SHP77 treated with DMSO at 0.1 percent for 48 hours (cell line): ENCODE data around the gene TBL2.
"Not testable (repeated sequence)": the region's sequence is repeated elsewhere in the genome, so short reads cannot be mapped to it uniquely, and the experiment has no call there.

Experiments used
- DNase-seq: peaks from one replicate; lab custom pipeline; 2025; lab: John Stamatoyannopoulos, UW

TBL2 gene

DNA sequence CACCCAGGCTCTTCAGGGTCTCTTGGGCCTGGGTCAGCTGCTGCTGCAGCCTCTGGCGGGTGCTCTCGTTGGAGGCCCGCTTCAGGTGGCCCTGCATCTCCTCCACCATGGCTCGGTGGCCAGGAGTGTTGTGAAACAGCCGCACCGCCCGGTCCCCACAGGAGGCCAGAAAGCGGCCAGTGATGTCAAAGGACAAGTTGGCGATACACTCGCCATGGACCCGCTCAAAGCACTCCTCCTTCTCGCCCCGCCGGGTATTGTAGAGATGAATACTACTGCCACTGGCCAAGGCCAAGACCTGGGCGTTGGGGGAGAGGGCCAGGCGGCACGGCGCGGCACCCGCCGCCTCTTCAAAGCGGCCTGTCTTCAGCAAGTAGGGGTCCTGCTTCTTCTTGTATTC is 7.9 kb downstream of the TBL2 start:
- DNase-seq = no peak

DNA sequence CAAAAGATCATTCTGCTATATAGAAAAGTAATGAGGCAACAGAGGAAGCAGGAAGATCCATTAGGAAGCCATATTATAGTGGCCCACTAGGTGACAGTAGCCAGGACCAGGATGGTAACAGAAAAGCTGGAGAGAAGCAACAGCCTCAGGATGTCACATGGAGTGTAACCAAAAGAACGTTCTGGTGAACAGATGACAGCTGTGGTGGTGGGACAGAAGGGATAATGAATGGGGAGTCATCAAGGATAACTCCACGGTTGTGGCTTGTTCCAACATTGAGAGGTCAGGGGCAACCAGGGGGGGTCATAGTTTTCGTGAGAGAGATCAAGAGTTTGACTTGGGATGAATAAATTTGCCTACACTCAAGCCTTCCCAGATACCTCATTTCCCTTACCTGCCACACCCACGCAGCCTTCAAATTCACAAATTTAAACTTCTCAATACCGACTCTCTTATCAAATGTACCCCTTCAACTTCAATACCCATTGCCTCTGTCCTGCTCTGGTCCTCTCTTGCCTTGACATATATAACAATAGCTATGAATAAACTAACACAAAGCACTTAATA is 9.3 kb downstream of the TBL2 start:
- DNase-seq = no peak

DNA sequence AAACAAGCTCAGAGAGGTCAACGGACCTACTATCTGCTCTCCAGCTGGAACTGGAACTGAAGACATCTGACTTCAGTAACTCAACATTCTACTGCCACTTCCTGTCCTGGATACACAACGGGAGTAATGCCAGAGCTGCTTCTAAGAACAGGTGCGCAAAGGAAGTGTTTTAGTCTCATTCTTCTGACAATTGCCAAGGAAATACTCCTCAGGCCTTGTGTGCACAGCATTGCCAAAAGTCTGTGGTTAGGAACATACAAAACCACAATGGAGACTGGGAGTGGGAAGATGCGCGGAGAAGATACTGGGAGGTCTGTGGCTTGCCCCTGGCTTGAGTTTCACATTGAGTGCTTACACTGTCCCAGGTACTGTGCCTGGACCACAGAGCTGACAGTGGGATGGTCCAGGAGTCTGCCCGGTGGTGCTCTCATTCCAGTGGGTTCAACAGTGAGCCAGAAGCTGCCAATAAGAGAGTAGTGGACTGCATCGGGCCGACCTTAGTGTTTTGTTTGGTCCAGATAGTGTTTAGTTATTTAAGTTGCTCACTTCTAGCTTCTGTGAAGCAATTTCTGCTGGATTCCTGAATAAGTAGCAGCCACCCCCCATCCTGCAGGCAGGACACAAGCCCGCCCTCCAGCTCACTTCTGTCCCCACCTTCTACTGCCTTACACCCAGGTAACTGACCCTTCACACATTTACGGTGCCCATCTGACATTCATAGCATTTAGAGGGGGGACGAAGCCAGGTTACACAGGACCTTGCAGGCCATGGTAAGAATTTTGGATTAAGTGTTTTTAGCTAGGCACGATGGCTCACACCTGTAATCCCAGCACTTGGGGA is 10.3 kb downstream of the TBL2 start:
- no peak for DNase-seq

DNA sequence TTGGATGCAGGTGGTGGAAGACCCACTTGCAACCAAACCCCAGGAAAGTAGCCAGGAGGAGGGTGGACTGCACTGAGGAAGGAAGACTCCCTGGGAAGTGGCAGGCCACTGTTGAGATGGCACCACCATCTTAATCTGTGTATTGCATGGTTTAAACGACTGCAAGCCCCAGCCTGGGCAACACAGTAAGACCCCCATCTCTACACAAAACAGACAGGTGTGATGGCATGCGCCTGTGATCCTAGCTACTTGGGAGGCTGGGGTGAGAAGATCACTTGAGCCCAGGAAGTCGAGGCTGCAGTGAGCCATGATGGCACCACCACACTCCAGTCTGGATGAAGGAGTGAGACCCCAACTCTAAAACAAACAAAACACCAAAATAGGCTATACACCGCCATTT is 11.2 kb downstream of the TBL2 start:
- no peak for DNase-seq

DNA sequence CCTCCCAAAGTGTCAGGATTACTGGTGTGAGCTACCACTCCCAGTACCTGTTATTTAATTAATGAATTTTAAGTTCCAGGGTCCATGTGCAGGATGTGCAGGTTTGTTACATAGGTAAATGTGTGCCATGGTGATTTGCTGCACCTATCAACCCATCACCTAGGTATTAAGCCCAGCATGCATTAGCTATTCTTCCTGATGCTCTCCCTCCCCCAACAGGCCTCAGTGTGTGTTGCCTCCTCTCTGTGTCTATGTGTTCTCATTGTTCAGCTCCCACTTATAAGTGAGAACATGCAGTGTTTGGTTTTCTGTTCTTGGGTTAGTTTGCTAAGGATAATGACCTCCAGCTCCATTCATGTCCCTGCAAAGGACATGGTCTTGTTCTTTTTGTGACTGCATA is 11.9 kb downstream of the TBL2 start:
- DNase-seq = not testable (repeated sequence)

DNA sequence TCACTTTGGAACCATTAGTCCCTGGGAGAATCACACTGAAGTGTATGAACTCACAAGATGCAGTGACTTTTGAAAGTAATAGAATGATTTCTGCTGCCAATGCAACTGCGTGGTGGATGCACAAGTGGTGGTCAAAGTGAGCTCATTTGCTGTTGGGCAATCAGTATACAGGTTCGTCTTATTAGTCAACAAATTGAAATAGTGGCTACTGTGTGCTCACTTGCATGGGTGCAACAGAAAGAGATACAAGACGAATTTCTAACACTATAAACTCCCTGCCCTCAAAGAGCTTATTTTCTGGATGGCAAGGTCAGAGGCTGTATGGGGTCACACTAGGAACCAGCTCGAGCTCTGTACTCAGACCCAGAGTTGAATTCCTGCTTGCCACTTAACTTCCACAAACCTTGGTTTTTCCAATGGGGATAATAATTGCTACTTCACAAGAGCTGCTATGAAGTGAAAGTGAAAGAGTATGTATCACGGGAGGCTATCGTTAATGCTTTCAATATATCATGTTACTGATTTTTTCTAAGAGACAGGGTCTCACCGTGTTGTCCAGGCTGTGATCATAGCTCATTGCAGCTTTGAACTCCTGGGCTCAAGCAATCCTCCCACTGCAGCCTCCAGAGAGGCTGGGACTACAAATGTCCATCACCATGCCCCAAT is 12.6 kb downstream of the TBL2 start:
- no peak for DNase-seq

DNA sequence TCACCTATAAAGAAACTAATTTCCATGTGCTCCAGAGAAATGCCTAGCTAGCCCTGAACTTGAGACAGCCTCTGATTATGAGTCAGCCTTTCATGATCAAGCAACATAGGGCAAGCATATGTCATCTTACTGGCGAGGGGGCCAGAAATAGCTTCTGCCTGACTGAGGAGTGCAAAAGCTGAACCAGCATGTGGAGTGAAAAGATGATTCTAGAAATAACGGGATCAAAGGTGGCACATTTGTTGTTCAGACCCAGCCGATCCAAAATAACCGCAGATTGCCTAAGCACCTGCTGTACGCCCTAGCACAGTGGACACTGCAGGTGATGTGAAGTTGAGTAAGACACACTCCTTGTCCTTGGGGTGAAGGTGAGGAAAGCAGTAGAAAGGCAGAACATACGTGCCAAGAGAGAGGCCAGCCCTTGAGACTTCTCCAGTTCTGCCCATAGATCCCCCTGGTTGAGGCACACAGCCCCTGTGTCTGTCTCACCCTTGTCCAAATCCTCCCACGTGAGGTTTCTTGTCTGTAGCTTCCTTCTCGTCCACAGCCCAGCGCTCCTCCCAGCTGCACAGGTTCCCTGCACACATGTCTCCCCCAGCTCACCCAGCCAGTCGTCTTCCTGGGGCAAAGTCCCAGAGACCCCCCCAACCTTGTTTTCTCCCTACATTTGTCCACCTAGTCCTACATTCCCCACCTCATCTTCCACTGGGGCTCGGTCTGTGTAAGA is 18.1 kb downstream of the TBL2 start:
- DNase-seq = no peak

DNA sequence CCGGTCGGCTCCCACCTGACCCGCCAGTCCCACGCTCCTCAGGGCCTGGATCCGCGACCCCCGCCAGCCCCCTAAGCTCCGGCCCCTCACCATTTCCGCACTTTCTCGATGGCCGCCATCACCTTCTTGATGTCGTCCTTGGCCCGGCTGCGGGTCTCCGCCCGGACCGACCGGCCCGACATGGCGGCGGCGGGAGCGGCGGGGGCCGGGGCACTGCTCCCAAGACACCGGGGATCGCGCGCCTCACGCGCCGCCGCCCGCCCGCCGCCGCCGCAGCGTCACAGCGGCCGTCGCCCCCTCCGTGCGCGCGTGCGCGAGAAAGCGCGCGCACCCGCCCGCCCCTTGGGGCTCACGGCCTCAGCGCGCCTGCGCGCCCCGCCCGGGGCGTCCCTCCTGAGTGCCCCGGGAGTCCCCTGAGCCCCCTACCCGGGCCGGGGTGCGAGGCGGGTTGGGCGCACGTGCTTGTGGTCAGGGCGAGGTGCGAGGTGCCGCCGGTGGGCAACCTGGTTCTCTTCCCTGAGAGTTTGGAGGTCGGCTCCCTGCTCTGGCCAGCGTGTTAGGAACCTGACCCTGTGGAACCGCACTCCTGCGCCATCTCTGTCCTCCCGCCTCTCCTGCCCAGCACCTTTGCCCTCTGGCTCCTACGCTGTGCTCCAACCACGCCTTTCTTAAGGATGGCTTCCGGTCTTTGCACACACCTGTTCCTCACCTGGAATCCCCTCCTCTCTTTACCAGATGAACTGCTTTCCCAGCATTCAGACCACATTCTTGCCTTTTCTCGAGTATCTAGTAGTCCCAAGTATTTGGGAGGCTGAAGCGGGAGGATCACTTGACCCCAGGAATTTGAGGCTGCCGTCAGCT is 20.8 kb downstream of the TBL2 start, which contains the start of gene BCL7B:
Gene BCL7B, minus strand, starts transcription at position 294 of the 861 bp plus-strand sequence. Its CDS starts 112 bp downstream, at position 182.
- DNase-seq = peak; percentile 26

DNA sequence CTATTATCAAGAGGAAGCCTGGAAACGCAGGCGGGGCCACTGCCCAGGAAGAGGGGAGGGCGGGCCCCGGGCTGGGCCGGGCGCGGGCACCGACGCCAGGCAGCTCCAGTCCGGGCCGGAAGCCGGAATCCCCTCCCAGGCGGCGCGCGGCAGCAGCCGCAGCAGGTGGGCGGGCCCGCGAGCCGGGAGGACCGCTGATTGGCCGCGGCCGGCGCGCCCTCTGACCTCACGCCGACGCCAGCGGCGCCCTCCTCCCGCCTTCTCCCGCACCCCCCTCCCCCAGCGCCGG is 21.3 kb downstream of the TBL2 start:
- DNase-seq = peak; percentile 72

DNA sequence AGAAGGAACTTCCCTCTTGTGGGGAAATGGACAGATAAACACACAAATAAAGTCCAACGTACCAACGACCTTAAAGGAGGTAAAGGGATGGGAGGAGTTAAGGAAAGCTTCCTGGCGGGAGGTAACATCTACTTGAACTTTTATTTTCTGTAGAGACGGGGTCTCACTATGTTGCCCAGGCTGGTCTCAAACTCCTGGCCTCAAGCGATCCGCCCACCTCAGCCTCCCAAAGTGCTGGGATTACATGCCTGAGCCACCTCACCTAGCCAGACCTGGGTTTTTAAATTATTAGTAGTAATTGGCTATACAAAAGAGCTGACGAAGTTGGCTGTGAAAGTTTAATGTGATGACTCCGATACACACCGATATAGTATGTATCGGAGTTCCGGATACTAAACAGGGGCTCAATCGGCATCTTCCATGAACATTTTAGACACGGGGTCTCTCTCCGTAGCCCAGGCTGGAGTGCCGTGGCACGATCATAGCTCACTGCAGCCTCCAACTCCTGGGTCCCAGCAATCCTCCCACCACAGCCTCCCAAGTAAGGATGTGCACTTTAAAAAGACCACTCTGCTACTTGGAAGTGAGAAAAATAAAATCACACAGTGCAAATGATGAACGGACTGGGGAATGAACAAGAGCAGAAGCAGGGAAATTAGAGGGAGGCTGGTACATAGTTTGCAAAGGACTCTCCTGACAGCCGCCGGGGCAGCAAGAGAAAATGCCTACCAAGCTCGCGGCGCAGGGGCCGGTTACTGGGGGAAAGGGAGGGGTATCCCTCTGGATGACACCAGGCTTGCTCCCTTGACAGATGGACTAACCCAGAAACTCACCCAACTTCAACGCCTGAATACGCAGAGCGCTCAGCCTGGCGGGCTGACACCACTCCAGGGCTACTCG is 21.9 kb downstream of the TBL2 start:
- DNase-seq = no peak

DNA sequence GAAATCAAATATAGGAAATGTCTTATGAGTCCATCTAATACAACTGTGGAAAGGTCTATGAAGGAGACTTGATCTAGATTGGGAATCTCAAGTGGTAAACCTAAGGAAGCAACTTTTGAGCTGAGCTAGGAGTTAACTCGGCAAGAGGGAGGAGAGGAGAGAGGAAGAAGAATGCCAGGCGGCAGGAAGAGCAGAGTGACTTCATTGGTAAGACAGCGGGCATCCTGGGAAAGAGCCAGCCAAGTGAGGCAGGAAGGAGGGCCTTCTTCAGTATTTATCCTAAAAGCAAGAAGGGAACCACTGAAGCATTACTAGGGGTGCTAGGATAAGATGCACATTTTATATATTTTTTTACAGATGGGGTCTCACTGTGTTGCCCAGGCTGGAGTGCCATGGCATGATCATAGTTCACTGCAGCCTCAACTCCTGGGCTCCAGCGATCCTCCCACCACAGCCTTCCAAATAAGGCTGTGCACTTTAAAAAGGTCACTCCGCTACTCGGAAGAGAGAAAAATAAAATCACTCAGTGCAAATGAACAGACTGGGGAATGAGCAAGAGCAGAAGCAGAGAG is 22.9 kb downstream of the TBL2 start:
- DNase-seq = no peak

DNA sequence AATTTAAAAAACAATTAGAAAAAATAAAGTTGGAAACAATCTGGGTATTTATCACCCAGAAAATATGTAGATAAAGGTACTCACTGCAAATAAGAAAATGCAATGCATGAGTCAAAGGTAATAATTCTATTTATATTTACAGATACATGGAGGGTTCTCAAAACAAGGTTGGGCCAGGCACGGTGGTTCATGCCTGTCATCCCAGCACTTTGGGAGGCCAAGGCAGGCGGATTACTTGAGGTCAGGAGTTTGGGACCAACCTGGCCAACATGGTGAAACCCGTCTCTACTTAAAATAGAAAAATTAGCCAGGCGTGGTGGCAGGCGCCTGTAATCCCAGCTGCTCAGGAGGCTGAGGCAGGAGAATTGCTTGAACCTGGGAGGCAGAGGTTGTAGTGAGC is 28.3 kb downstream of the TBL2 start:
- not testable (repeated sequence) for DNase-seq

DNA sequence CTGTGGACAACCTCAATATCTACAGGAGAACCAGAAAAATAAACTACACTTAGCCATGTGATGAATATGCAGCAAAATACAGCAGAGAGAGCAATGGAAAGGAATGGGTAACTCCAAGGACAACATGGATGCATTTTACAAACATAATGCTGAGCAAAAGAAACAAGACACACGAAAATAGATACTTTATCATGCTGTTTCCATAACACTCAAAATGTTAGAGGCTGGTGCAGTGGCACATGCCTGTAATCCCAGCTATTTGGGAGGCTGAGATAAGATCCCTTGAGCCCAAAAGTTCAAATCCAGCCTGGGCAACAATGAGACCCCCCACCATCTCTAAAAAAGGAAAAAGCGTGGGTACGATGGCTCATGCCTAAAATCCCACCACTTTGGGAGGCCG is 29.2 kb downstream of the TBL2 start:
- no peak for DNase-seq

DNA sequence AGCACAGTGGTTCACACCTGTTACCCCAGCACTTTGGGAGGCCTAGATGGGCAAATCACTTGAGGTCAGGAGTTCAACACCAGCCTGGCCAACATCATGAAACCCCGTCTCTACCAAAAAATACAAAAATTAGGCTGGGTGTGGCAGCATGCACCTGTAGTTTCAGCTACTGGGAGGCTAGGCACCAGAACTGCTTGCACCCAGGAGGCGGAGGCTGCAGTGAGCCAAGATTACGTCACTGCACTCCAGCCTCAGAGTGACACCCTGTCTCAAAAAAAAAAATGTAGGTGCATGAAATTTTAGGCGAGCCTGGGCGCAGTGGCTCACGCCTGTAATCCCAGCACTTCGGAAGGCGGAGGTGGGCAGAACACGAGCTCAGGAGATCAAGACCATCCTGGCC is 30.5 kb downstream of the TBL2 start:
- no peak for DNase-seq

DNA sequence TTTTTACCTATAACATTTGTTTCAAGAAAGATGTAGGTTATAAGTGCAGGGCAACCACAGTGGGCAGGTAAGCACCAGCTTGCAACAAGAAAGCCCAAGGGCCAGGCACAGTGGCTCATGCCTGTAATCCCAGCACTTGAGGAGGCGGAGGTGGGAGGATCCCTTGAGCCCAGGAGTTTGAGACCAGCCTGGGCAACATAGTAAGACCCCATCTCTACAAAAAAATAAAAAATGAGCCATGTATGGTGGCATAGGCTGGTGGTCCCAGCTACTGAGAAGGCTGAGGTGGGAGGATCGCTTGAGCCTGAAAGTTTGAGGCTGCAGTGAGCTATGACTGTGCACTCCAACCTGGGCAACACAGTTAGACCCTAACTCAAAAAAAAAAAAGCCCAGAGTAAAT is 33.7 kb downstream of the TBL2 start:
- DNase-seq = no peak

DNA sequence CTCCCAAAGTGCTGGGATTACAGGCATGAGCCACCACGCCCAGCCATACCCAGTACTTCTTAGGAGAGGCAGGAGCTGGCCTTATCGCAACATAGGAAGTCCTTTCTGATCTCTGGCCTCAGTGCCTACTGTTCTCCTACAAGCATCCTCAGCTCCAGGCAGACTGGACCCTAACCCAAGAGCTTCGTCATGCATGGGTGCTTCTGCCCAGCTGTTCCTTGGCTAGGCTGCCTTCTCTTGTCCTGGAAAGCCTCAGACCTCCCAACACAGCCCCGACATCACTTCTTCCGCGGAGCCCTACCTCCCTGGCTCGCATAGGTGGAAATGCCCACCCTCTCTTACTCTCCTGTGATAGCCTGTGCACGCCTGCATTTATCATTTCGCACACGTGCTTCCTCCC is 36.7 kb downstream of the TBL2 start:
- no peak for DNase-seq

DNA sequence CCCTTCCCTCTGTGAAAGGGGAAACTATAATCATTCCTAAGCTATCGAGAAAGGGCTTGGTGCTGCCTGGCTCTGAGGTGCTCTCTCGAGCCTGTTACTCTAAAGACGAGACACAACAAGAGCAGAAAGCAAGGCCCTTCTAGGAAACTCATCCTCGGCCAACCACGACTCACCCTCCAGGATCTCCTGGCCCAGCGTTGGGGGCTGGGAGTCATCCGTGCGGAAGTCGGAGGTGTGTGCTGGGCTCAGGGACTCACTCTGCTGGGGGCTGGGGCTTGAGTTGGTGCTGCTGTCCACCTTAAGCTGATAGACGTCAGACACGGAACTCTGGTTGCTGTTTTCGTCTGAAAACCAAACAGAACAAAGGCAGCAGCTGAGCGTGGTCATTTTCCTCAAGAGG is 38.7 kb downstream of the TBL2 start:
- no peak for DNase-seq

DNA sequence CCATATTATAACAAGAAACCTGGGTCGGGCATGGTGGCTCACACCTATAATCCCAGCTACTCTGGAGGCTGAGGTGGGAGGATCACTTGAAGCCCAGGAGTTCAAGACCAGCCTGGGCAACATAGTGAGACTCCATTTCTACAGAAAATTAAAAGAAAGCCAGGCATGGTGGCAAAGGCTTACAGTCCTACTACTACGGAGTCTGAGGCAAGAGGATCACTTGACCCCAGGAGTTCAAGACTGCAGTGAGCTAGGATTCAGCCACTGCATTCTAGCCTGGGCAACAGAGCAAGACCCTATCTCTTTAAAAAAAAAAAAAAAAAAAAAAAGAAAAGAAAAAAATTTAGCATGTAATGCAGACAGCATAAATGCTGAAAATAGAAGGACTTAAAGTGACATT is 39.9 kb downstream of the TBL2 start:
- DNase-seq = not testable (repeated sequence)

DNA sequence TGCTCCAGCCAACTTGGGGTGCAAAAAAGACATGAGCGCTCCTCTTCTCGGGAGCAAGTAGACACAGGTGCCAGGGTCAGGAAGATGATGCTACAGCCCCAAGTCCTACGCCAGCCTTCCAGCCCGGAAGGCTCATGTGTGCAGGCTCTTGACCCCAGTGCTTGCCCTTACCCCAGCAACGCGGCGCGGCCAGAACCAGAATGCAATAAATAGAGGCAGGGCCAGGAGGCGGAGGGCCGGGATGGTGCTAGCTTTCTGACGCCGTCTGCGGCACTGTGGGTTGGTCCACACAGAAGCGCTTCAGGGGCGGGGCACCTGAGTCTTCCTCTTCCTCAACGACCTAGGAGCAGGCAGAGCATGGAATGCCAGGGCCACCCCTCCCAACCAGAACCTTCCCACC is 41.3 kb downstream of the TBL2 start:
- DNase-seq = no peak

DNA sequence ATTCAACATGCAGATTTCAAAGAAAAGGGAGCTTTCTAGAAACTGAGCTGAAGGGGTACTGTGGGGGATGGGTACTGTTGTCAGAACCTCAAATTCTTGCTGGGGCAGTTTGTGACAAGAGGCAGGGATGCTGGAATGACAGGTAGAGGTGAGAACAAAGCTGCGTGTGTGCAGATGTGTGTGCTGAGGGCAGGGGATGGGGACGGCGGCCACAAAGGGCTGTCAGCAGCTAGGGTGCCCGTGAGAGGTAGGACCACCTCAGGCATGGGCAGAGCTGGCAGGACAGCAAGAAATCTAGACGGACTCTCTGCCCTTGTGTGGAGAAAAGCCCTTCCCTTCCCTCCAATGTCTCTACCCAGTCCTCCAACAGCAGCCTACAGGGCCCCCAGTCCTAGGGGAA is 41.9 kb downstream of the TBL2 start:
- no peak for DNase-seq
